ENCODE results near the gene ANK2.

The ANK2 gene

GRCh38 chr4:113404167-113404571 lies 354.7 kb downstream of the ANK2 start:
- Histone ChIP-seq H3K27me3 (ENCODE audit: control insufficient read depth, insufficient read depth, low read length) (no peaks in the 10 kb centered on the region), H3K9ac (ENCODE audit: low read length) (no peak overlapping the region), H3K4me3 (ENCODE audit: low read length) (no peak overlapping the region), H3K4me1 (ENCODE audit: control insufficient read depth, insufficient read depth, low read length) (no peaks in the 10 kb centered on the region), H3K9me3 (ENCODE audit: control insufficient read depth, low read length) (no peaks in the 10 kb centered on the region), H3K36me3 (ENCODE audit: control insufficient read depth, insufficient read depth, low read length) (no peaks in the 10 kb centered on the region)

GRCh38 chr4:113404841-113405240 lies 355.4 kb downstream of the ANK2 start:
- no peak overlapping the region for H3K4me3 ChIP-seq (ENCODE audit: low read length)
- no peaks in the 10 kb centered on the region for H3K9me3 ChIP-seq (ENCODE audit: control insufficient read depth, low read length)
- H3K27me3 ChIP-seq (ENCODE audit: control insufficient read depth, insufficient read depth, low read length), result no peaks in the 10 kb centered on the region
- H3K36me3 ChIP-seq (ENCODE audit: control insufficient read depth, insufficient read depth, low read length), result no peaks in the 10 kb centered on the region
- H3K4me1 ChIP-seq (ENCODE audit: control insufficient read depth, insufficient read depth, low read length), result no peaks in the 10 kb centered on the region
- H3K9ac ChIP-seq (ENCODE audit: low read length), result no peak overlapping the region

- H3K4me1 ChIP-seq (ENCODE audit: control insufficient read depth, insufficient read depth, low read length), result no peaks in the 10 kb centered on the region
- H3K36me3 ChIP-seq (ENCODE audit: control insufficient read depth, insufficient read depth, low read length), result no peaks in the 10 kb centered on the region
- H3K9ac ChIP-seq (ENCODE audit: low read length), result no peak overlapping the region
- no peak overlapping the region for H3K4me3 ChIP-seq (ENCODE audit: low read length)
- H3K27me3 ChIP-seq (ENCODE audit: control insufficient read depth, insufficient read depth, low read length), result no peaks in the 10 kb centered on the region
- no peaks in the 10 kb centered on the region for H3K9me3 ChIP-seq (ENCODE audit: control insufficient read depth, low read length)
These were observed 356.6 kb downstream of the ANK2 start for GRCh38 chr4:113405874-113406722.

- Histone ChIP-seq H3K27me3 (ENCODE audit: control insufficient read depth, insufficient read depth, low read length) (no peaks in the 10 kb centered on the region), H3K4me3 (ENCODE audit: low read length) (no peak overlapping the region), H3K4me1 (ENCODE audit: control insufficient read depth, insufficient read depth, low read length) (no peaks in the 10 kb centered on the region), H3K36me3 (ENCODE audit: control insufficient read depth, insufficient read depth, low read length) (no peaks in the 10 kb centered on the region), H3K9me3 (ENCODE audit: control insufficient read depth, low read length) (no peaks in the 10 kb centered on the region), H3K9ac (ENCODE audit: low read length) (no peak overlapping the region)
These were observed 357.2 kb downstream of the ANK2 start for GRCh38 chr4:113406723-113407016.

GRCh38 chr4:113407409-113407808 lies 358.0 kb downstream of the ANK2 start:
- Histone ChIP-seq H3K9ac (ENCODE audit: low read length) (no peak overlapping the region), H3K4me3 (ENCODE audit: low read length) (no peak overlapping the region), H3K9me3 (ENCODE audit: control insufficient read depth, low read length) (no peaks in the 10 kb centered on the region), H3K36me3 (ENCODE audit: control insufficient read depth, insufficient read depth, low read length) (no peaks in the 10 kb centered on the region), H3K4me1 (ENCODE audit: control insufficient read depth, insufficient read depth, low read length) (no peaks in the 10 kb centered on the region), H3K27me3 (ENCODE audit: control insufficient read depth, insufficient read depth, low read length) (no peaks in the 10 kb centered on the region)

- H3K4me1 ChIP-seq (ENCODE audit: control insufficient read depth, insufficient read depth, low read length), result no peaks in the 10 kb centered on the region
- no peaks in the 10 kb centered on the region for H3K27me3 ChIP-seq (ENCODE audit: control insufficient read depth, insufficient read depth, low read length)
- no peaks in the 10 kb centered on the region for H3K9me3 ChIP-seq (ENCODE audit: control insufficient read depth, low read length)
- H3K36me3 ChIP-seq (ENCODE audit: control insufficient read depth, insufficient read depth, low read length), result no peaks in the 10 kb centered on the region
- H3K4me3 ChIP-seq (ENCODE audit: low read length), result no peak overlapping the region
- no peak overlapping the region for H3K9ac ChIP-seq (ENCODE audit: low read length)
These were observed 359.7 kb downstream of the ANK2 start for GRCh38 chr4:113409181-113409580.

- H3K4me1 ChIP-seq (ENCODE audit: control insufficient read depth, insufficient read depth, low read length), result no peaks in the 10 kb centered on the region
- H3K36me3 ChIP-seq (ENCODE audit: control insufficient read depth, insufficient read depth, low read length), result no peaks in the 10 kb centered on the region
- no peaks in the 10 kb centered on the region for H3K27me3 ChIP-seq (ENCODE audit: control insufficient read depth, insufficient read depth, low read length)
- no peaks in the 10 kb centered on the region for H3K9me3 ChIP-seq (ENCODE audit: control insufficient read depth, low read length)
- no peak overlapping the region for H3K4me3 ChIP-seq (ENCODE audit: low read length)
- no peak overlapping the region for H3K9ac ChIP-seq (ENCODE audit: low read length)
These were observed 361.2 kb downstream of the ANK2 start for GRCh38 chr4:113410686-113411085.

- Histone ChIP-seq H3K4me1 (ENCODE audit: control insufficient read depth, insufficient read depth, low read length) (no peaks in the 10 kb centered on the region), H3K4me3 (ENCODE audit: low read length) (no peak overlapping the region), H3K36me3 (ENCODE audit: control insufficient read depth, insufficient read depth, low read length) (no peaks in the 10 kb centered on the region), H3K9me3 (ENCODE audit: control insufficient read depth, low read length) (no peaks in the 10 kb centered on the region), H3K9ac (ENCODE audit: low read length) (no peak overlapping the region), H3K27me3 (ENCODE audit: control insufficient read depth, insufficient read depth, low read length) (no peaks in the 10 kb centered on the region)
These were observed 362.1 kb downstream of the ANK2 start for GRCh38 chr4:113411496-113411938.

GRCh38 chr4:113419631-113420030 lies 370.2 kb downstream of the ANK2 start:
- no peaks in the 10 kb centered on the region for H3K36me3 ChIP-seq (ENCODE audit: control insufficient read depth, insufficient read depth, low read length)
- no peaks in the 10 kb centered on the region for H3K27me3 ChIP-seq (ENCODE audit: control insufficient read depth, insufficient read depth, low read length)
- H3K9ac ChIP-seq (ENCODE audit: low read length), result no peak overlapping the region
- H3K4me1 ChIP-seq (ENCODE audit: control insufficient read depth, insufficient read depth, low read length), result peaks cover 8% of the 10 kb centered on the region
- H3K4me3 ChIP-seq (ENCODE audit: low read length), result no peak overlapping the region
- no peaks in the 10 kb centered on the region for H3K9me3 ChIP-seq (ENCODE audit: control insufficient read depth, low read length)

- no peak overlapping the region for H3K9ac ChIP-seq (ENCODE audit: low read length)
- H3K4me3 ChIP-seq (ENCODE audit: low read length), result no peak overlapping the region
- H3K4me1 ChIP-seq (ENCODE audit: control insufficient read depth, insufficient read depth, low read length), result peaks cover 8% of the 10 kb centered on the region
- no peaks in the 10 kb centered on the region for H3K9me3 ChIP-seq (ENCODE audit: control insufficient read depth, low read length)
- no peaks in the 10 kb centered on the region for H3K36me3 ChIP-seq (ENCODE audit: control insufficient read depth, insufficient read depth, low read length)
- H3K27me3 ChIP-seq (ENCODE audit: control insufficient read depth, insufficient read depth, low read length), result no peaks in the 10 kb centered on the region
These were observed 371.5 kb downstream of the ANK2 start for GRCh38 chr4:113420938-113421337.

- Histone ChIP-seq H3K27me3 (ENCODE audit: control insufficient read depth, insufficient read depth, low read length) (no peaks in the 10 kb centered on the region), H3K36me3 (ENCODE audit: control insufficient read depth, insufficient read depth, low read length) (no peaks in the 10 kb centered on the region), H3K4me3 (ENCODE audit: low read length) (no peak overlapping the region), H3K4me1 (ENCODE audit: control insufficient read depth, insufficient read depth, low read length) (peaks cover 4% of the 10 kb centered on the region), H3K9ac (ENCODE audit: low read length) (no peak overlapping the region), H3K9me3 (ENCODE audit: control insufficient read depth, low read length) (no peaks in the 10 kb centered on the region)
These were observed 374.2 kb downstream of the ANK2 start for GRCh38 chr4:113423631-113424030.

- H3K36me3 ChIP-seq (ENCODE audit: control insufficient read depth, insufficient read depth, low read length), result no peaks in the 10 kb centered on the region
- H3K9ac ChIP-seq (ENCODE audit: low read length), result no peak overlapping the region
- H3K9me3 ChIP-seq (ENCODE audit: control insufficient read depth, low read length), result no peaks in the 10 kb centered on the region
- H3K4me3 ChIP-seq (ENCODE audit: low read length), result no peak overlapping the region
- no peaks in the 10 kb centered on the region for H3K4me1 ChIP-seq (ENCODE audit: control insufficient read depth, insufficient read depth, low read length)
- no peaks in the 10 kb centered on the region for H3K27me3 ChIP-seq (ENCODE audit: control insufficient read depth, insufficient read depth, low read length)
These were observed 383.7 kb downstream of the ANK2 start for GRCh38 chr4:113433116-113433515.
